ENCODE data around the gene TMEM139.

The TMEM139 gene

DNA sequence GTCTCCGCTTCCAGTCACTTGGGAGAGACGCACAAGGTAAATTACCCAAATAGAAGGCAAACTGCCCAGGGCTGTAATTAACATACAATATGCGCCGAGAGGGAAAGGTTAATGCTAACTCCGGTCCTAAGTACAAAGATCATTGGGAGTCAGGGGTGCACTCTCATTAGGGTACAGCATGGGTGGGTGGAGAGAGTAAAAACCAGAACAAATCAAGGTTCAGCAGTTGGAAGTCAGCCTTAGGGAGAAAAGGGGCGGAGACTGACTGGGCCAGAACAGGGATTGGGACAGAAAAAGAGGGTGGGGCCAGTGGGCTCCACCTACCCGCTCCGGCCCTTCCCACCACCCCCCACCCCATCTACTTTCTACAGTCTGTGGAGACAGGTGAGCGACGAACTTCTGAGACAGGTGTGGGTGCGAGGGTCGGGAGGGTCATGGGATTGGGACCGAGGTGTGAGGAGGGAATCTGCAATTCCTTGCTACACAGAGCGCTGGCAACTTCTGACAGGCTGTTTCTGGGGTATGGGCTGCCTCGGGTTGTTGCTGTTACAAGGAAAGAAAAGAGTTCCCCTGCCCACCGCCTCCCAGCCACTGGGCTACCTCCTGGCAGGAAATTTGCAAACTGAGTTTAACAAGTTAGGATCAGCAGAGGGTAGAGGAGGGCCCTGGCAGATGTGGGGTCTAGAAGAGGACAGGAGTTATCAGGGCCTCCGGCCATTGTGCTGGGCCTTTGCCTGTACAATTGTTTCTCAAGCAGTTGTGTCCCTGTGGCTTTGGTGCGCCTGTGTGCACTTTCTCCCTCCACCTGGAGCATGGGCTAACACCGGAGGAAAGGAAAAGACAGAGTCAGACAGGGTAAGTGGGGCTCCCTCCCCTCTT lies at the start of gene TMEM139:
Gene TMEM139, plus strand, starts transcription at position 368 of the 879 bp plus-strand sequence. CDS start 1,000 bp downstream, outside the sequence.
- ChIA-PET POLR2A (no interaction called here), CTCF (no interaction called here)
- Histone ChIP-seq H3K36me3 (ENCODE audit: control insufficient read depth in 2 of 2, insufficient read depth in 1 of 2, low read length in 2 of 2) (no peaks in the 10 kb centered on the region; a peak in 1 of 3 replicates), H3K4me1 (ENCODE audit: control insufficient read depth, insufficient read depth, low read length) (no peaks in the 10 kb centered on the region), H3K9me3 (ENCODE audit: control insufficient read depth, insufficient read depth, low read depth, low read length) (no peaks in the 10 kb centered on the region), H3K4me3 (ENCODE audit: low read depth, low read length) (no peak within 1 kb of the TSS), H3K27ac (ENCODE audit: extremely low read depth, low read depth, low read length) (no peak within 1 kb of the TSS)
- TF ChIP-seq ZNF530 (tag by site-specific recombination; IDR thresholded peaks at IDR 0.05; ENCODE audit: low read depth) (no peak), ZNF341 (tag by site-specific recombination; IDR thresholded peaks at IDR 0.05; ENCODE audit: low read depth) (peak; percentile 66)

DNA sequence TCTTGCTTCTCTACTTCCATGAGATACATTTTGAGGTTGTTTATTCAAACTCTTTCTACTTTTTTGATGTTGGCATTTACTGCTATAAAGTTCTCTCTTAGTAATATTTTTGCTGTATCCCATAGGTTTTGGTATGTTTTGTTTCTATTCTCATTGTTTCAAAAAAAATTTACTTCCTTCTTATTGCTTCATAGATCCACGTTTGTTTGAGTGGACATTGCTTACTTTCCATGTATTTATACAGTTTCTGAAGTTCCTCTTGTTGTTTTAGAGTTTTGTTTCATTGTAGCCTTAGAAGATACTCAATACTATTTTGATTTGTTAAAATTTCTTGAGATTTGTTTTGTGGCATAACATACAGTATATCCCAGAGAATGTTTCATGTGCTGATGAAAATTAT lies 49.2 kb upstream of the TMEM139 start:
- no peaks in the 10 kb centered on the region for H3K9me3 ChIP-seq (ENCODE audit: control insufficient read depth, insufficient read depth, low read depth, low read length)
- no peak for TF ChIP-seq ZNF707 (tag by site-specific recombination; IDR thresholded peaks at IDR 0.05)
- no peak for TF ChIP-seq ZBTB20 (tag by site-specific recombination; IDR thresholded peaks at IDR 0.05)
- TF ChIP-seq ZBTB1 (tag by site-specific recombination; IDR thresholded peaks at IDR 0.05), result no peak
- no peak for TF ChIP-seq ZNF169 (tag by site-specific recombination; IDR thresholded peaks at IDR 0.05)
- no peak for TF ChIP-seq ZFP3 (tag by site-specific recombination; IDR thresholded peaks at IDR 0.05; ENCODE audit: low read depth)
- TF ChIP-seq ZNF366 (tag by site-specific recombination; conservative IDR thresholded peaks at IDR 0.05), result no peak
- TF ChIP-seq, protein P1, sequence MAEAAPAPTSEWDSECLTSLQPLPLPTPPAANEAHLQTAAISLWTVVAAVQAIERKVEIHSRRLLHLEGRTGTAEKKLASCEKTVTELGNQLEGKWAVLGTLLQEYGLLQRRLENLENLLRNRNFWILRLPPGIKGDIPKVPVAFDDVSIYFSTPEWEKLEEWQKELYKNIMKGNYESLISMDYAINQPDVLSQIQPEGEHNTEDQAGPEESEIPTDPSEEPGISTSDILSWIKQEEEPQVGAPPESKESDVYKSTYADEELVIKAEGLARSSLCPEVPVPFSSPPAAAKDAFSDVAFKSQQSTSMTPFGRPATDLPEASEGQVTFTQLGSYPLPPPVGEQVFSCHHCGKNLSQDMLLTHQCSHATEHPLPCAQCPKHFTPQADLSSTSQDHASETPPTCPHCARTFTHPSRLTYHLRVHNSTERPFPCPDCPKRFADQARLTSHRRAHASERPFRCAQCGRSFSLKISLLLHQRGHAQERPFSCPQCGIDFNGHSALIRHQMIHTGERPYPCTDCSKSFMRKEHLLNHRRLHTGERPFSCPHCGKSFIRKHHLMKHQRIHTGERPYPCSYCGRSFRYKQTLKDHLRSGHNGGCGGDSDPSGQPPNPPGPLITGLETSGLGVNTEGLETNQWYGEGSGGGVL (tag by site-specific recombination; IDR thresholded peaks at IDR 0.05), result no peak
- ChIA-PET CTCF (no interaction called here), POLR2A (no interaction called here)
- no peaks in the 10 kb centered on the region for H3K36me3 ChIP-seq (ENCODE audit: control insufficient read depth in 2 of 2, insufficient read depth in 1 of 2, low read length in 2 of 2)
- H3K4me1 ChIP-seq (ENCODE audit: control insufficient read depth, insufficient read depth, low read length), result no peaks in the 10 kb centered on the region
- H3K27ac ChIP-seq (ENCODE audit: extremely low read depth, low read depth, low read length), result no peak overlapping the region
- no peak overlapping the region for H3K4me3 ChIP-seq (ENCODE audit: low read depth, low read length)

DNA sequence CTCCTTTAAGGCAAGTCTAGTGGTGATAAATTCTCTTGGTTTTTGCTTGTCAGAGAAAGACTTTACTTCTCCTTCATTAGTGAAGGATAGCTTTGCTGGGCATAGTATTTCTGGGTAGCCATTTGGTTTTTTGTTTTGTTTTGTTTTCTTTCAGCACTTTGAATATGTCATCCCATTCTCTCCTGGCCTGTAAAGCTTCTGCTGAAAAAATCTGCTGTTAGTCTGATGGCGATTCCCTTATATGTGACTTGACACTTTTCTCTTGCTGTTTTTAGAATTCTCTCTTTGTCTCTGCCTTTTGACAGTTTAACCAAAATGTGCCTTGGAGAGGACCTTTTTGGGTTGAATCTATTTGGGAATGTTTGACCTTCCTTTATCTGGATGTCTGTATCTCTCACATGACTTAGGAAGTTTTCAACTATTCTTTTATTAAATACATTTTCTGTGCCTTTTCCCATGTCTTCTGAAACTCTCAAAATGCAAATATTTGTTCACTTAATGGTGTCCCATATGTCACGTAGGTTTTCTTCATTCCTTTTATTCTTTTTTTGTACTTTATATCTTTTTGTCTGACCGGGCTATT lies 48.3 kb upstream of the TMEM139 start:
- H3K9me3 ChIP-seq (ENCODE audit: control insufficient read depth, insufficient read depth, low read depth, low read length), result no peaks in the 10 kb centered on the region
- ChIA-PET CTCF (interaction anchor here (0.6 to 0.7 kb wide), 2 partner anchors 363 to 385 kb away, joined by 3 read pairs; no protein-coding TSS in a partner anchor), POLR2A (no interaction called here)
- H3K4me3 ChIP-seq (ENCODE audit: low read depth, low read length), result no peak overlapping the region
- TF ChIP-seq SETDB1 (IDR thresholded peaks at IDR 0.05; ENCODE audit: insufficient read length, low read length) (peak; percentile 93), TRIM28 (IDR thresholded peaks at IDR 0.05; ENCODE audit: borderline replicate concordance, low read length) (peak; percentile 85), ZNF791 (tag by site-specific recombination; IDR thresholded peaks at IDR 0.05) (peak; percentile 97), WT1 (tag by site-specific recombination; IDR thresholded peaks at IDR 0.05) (no peak)
- TF ChIP-seq, protein P2, sequence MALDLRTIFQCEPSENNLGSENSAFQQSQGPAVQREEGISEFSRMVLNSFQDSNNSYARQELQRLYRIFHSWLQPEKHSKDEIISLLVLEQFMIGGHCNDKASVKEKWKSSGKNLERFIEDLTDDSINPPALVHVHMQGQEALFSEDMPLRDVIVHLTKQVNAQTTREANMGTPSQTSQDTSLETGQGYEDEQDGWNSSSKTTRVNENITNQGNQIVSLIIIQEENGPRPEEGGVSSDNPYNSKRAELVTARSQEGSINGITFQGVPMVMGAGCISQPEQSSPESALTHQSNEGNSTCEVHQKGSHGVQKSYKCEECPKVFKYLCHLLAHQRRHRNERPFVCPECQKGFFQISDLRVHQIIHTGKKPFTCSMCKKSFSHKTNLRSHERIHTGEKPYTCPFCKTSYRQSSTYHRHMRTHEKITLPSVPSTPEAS (tag by site-specific recombination; IDR thresholded peaks at IDR 0.05), result no peak
- H3K4me1 ChIP-seq (ENCODE audit: control insufficient read depth, insufficient read depth, low read length), result no peaks in the 10 kb centered on the region
- H3K36me3 ChIP-seq (ENCODE audit: control insufficient read depth in 2 of 2, insufficient read depth in 1 of 2, low read length in 2 of 2), result no peaks in the 10 kb centered on the region
- H3K27ac ChIP-seq (ENCODE audit: extremely low read depth, low read depth, low read length), result no peak overlapping the region

DNA sequence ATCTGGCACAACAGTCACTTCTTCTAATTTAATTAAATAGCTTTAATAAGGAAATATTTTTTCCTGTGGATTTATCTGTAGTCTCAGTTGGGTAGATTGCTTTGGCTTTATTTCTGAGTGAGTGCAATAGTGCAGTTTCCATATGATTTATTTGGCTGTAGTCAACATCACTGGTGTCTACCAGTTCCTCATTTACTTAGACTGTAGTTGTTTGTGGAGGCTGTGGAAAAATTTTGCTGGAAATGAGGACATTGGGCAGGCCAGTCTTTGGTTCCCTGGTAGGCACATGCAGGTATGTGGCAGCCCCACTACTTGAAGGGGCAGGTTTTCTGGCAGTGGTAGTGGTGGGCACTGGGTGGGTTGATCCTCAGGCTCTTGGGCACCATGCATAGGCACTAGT lies 47.4 kb upstream of the TMEM139 start:
- ChIA-PET CTCF (interaction anchor here (0.7 kb wide), 1 partner anchor 364 kb away, joined by 3 read pairs; no protein-coding TSS in a partner anchor), POLR2A (no interaction called here)
- Histone ChIP-seq H3K36me3 (ENCODE audit: control insufficient read depth in 2 of 2, insufficient read depth in 1 of 2, low read length in 2 of 2) (no peaks in the 10 kb centered on the region), H3K4me3 (ENCODE audit: low read depth, low read length) (no peak overlapping the region), H3K4me1 (ENCODE audit: control insufficient read depth, insufficient read depth, low read length) (no peaks in the 10 kb centered on the region), H3K27ac (ENCODE audit: extremely low read depth, low read depth, low read length) (no peak overlapping the region), H3K9me3 (ENCODE audit: control insufficient read depth, insufficient read depth, low read depth, low read length) (no peaks in the 10 kb centered on the region)
- TF ChIP-seq ZNF664 (tag by site-specific recombination; IDR thresholded peaks at IDR 0.05) (no peak), GFI1B (tag by site-specific recombination; IDR thresholded peaks at IDR 0.05) (no peak), ZNF548 (tag by site-specific recombination; IDR thresholded peaks at IDR 0.05) (no peak), ZNF76 (tag by site-specific recombination; IDR thresholded peaks at IDR 0.05; ENCODE audit: borderline replicate concordance, low read depth) (no peak), ZNF112 (tag by site-specific recombination; IDR thresholded peaks at IDR 0.05) (no peak)
- TF ChIP-seq, protein P3, sequence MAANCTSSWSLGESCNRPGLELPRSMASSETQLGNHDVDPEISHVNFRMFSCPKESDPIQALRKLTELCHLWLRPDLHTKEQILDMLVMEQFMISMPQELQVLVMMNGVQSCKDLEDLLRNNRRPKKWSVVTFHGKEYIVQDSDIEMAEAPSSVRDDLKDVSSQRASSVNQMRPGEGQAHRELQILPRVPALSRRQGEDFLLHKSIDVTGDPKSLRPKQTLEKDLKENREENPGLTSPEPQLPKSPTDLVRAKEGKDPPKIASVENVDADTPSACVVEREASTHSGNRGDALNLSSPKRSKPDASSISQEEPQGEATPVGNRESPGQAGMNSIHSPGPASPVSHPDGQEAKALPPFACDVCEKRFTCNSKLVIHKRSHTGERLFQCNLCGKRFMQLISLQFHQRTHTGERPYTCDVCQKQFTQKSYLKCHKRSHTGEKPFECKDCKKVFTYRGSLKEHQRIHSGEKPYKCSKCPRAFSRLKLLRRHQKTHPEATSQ (tag by site-specific recombination; IDR thresholded peaks at IDR 0.05), result no peak
- TF ChIP-seq, protein P4, sequence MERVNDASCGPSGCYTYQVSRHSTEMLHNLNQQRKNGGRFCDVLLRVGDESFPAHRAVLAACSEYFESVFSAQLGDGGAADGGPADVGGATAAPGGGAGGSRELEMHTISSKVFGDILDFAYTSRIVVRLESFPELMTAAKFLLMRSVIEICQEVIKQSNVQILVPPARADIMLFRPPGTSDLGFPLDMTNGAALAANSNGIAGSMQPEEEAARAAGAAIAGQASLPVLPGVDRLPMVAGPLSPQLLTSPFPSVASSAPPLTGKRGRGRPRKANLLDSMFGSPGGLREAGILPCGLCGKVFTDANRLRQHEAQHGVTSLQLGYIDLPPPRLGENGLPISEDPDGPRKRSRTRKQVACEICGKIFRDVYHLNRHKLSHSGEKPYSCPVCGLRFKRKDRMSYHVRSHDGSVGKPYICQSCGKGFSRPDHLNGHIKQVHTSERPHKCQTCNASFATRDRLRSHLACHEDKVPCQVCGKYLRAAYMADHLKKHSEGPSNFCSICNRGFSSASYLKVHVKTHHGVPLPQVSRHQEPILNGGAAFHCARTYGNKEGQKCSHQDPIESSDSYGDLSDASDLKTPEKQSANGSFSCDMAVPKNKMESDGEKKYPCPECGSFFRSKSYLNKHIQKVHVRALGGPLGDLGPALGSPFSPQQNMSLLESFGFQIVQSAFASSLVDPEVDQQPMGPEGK (tag by site-specific recombination; IDR thresholded peaks at IDR 0.05), result no peak

All from HEK293 (cell line).